ENCODE results near the gene HOXA2. TPM values are rescaled to one million over a fixed set of nuclear protein-coding genes. Genes with fewer than 3 reads are reported as not detected.

HOXA2 gene
- total and polyA plus RNA-seq, 2 of the 8 experiments (the other 6 are each of a cell fraction or from before 2014, with no cell fraction given) = not detected

DNA sequence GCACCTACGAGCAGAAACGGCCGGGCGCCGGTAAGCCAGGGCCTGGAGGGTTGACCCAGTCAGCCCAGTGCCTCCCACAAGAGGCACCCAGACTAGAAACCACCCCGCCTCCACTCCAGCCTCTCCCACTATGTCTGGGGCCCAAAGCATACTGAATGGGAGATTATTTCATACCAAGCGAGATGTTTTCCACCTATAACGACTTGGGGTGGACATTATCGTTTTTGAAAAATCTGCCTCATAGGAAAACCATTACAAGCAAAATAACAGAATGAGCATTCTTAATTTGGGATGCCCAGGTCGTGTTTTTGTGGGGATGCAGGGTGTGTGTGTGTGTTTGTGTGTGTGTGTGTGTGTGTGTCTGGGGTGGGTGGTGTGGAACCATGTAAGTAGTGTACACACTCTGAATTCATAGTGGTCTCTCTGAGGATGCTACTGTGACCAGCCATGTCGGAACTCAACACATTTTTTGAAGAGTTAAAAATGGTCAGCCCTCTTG is 43.5 kb upstream of the HOXA2 start:
- Histone ChIP-seq H2BK20ac (ENCODE audit: low read length) (no peak overlapping the region), H2BK12ac (ENCODE audit: low read depth, low read length) (no peak overlapping the region), H2BK15ac (ENCODE audit: low read length) (no peak overlapping the region), H3K23me2 (ENCODE audit: low read depth, low read length) (peaks cover 9% of the 10 kb centered on the region), H3K4me2 (ENCODE audit: insufficient read depth in 1 of 2, low read depth in 2 of 2, low read length in 2 of 2) (no peak overlapping the region), H3K27me3 (replicated peaks in 1 of 4; ENCODE audit: control insufficient read depth in 3 of 4, extremely low read depth in 1 of 4, insufficient read depth in 3 of 4, low read length in 3 of 4) (peaks cover 97 to 100% (median 99%) of the 10 kb centered on the region in 4 experiments), H3K4ac (replicated peaks; ENCODE audit: insufficient read length, low read depth, low read length) (no peak overlapping the region), H3K18ac (ENCODE audit: extremely low read depth, low read length) (no peak overlapping the region), H3K56ac (replicated peaks; ENCODE audit: insufficient read length, low read depth, low read length) (no peak overlapping the region), H4K91ac (replicated peaks; ENCODE audit: insufficient read length, low read length) (no peak overlapping the region), H2BK120ac (replicated peaks; ENCODE audit: low read depth, low read length) (no peak overlapping the region), H4K8ac (ENCODE audit: extremely low read depth, insufficient read depth, low read length) (no peak overlapping the region; the same call in 1 of the 2 replicates), H2BK5ac (ENCODE audit: low read depth, low read length) (no peak overlapping the region), H3K79me2 (ENCODE audit: control insufficient read depth in 1 of 2, insufficient read depth in 2 of 2, low read length in 2 of 2) (no peaks in the 10 kb centered on the region), H2AK5ac (ENCODE audit: low read depth, low read length) (no peak overlapping the region), H3K36me3 (ENCODE audit: control insufficient read depth in 2 of 4, insufficient read depth in 4 of 4, low read length in 3 of 4) (peaks cover 0 to 6% (median 0%) of the 10 kb centered on the region in 4 experiments; a peak in 1 of 8 replicates), H3K4me3 (ENCODE audit: extremely low read depth in 1 of 4, insufficient read depth in 2 of 4, low read depth in 3 of 4, low read length in 4 of 4) (no peak overlapping the region), H3K23ac (ENCODE audit: insufficient read length) (no peak overlapping the region), H3K4me1 (replicated peaks in 1 of 4; ENCODE audit: control insufficient read depth in 3 of 4, insufficient read depth in 4 of 4, low read length in 3 of 4) (peaks cover 0 to 9% (median 6%) of the 10 kb centered on the region in 4 experiments; a peak in 5 of 7 replicates), H3K9me3 (ENCODE audit: insufficient read depth in 2 of 2, low read depth in 1 of 2, low read length in 1 of 2) (peaks cover 0 to 3% of the 10 kb centered on the region in 2 experiments; a peak in 1 of 4 replicates), H3K27ac (ENCODE audit: low read depth, low read length) (no peak overlapping the region), H4K5ac (ENCODE audit: insufficient read length, low read depth, low read length) (no peak overlapping the region), H3K79me1 (ENCODE audit: low read depth, low read length) (no peaks in the 10 kb centered on the region), H3K9ac (replicated peaks in 1 of 4; ENCODE audit: extremely low read depth in 1 of 4, low read depth in 3 of 4, low read length in 3 of 4) (no peak overlapping the region), H2AFZ (ENCODE audit: low read length) (no peak overlapping the region), H3K14ac (ENCODE audit: insufficient read length) (no peak overlapping the region), H4K20me1 (replicated peaks in 1 of 2; ENCODE audit: control insufficient read depth in 1 of 2, insufficient read depth in 2 of 2, low read length in 2 of 2) (peaks cover 27 to 29% of the 10 kb centered on the region in 2 experiments)
- CTCF ChIA-PET (ENCODE audit: partially characterized antibody) = interaction anchor here (1.1 to 12.5 kb wide), 11 partner anchors 8 to 453 kb away, joined by 3 to 123 read pairs (median 15); partner anchors contain the start of genes HOXA1, HOXA10 and HOXA3
- no peak for FAIRE-seq
- POLR2A ChIA-PET (ENCODE audit: partially characterized antibody) = no interaction called here
- 60% methylated on average over 11 of the region's 11 CpGs; no CpG with 5 or more reads in 1 of the 2 experiments for WGBS, 2 experiments (ENCODE audit: extremely low coverage in 1 of 2, insufficient coverage in 1 of 2, insufficient read length in 1 of 2, insufficient replicate concordance in 2 of 2, low coverage in 1 of 2, low lambda C conversion rate in 2 of 2, missing lambda C conversion rate in 1 of 2)
- no peak for DNase-seq (ENCODE audit: low read depth in 1 of 2, low spot score in 2 of 2)
